Measurements from ENCODE around the gene DPYD. TPM values are rescaled to one million over a fixed set of nuclear protein-coding genes. Genes with fewer than 3 reads are reported as not detected.

DPYD gene
- polyA plus RNA-seq, 1 of the 3 experiments (the other 2 are of a cell fraction) = 23.0 TPM

DNA sequence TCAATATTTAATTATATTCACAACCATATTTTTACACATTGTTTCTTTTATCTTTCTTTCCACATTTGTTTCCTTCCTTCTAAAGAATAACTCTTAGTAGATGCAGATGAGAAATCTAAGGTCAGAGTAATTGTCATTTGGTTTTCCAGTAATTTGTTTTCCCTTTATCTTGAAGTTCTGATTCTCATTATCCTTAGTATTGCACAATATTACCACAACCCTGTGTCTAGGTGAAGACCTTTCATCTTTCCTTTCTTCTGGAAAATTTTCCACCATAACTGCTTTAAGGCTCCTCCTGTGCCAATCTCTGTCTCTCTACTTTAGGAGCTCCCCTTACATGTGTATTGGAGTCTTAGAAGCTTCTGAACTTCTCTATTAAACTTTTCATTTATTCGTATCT, 209.0 kb downstream of the DPYD start:
- Histone ChIP-seq H3K4me1 (ENCODE audit: control insufficient read depth in 1 of 2, insufficient read depth in 2 of 2, low read depth in 1 of 2, low read length in 1 of 2) (no peaks in the 10 kb centered on the region), H3K9ac (no peak overlapping the region), H3K9me3 (no peaks in the 10 kb centered on the region; the same call in 1 of the 2 replicates), H3K27ac (ENCODE audit: low read depth in 2 of 2, low read length in 1 of 2) (no peak overlapping the region), H3K9me2 (no peaks in the 10 kb centered on the region), H3K4me2 (no peak overlapping the region), H3F3A (replicated peaks; ENCODE audit: insufficient read depth) (peaks cover 13% of the 10 kb centered on the region), H3K4me3 (ENCODE audit: low read depth in 2 of 2, low read length in 1 of 2) (no peak overlapping the region), H3K79me2 (ENCODE audit: insufficient read depth) (peaks cover 4% of the 10 kb centered on the region; the same call in 1 of the 2 replicates), H3K36me3 (replicated peaks in 1 of 2; ENCODE audit: control insufficient read depth in 1 of 2, insufficient read depth in 2 of 2, low read length in 1 of 2) (peaks cover 0 to 66% of the 10 kb centered on the region in 2 experiments), H3K27me3 (ENCODE audit: insufficient read depth) (no peaks in the 10 kb centered on the region), H4K20me1 (ENCODE audit: insufficient read depth) (no peaks in the 10 kb centered on the region), H2AFZ (ENCODE audit: low read depth) (no peak overlapping the region)
- DNase-seq = no peak
- 95% methylated on average over 1 of the region's 1 CpG for WGBS (ENCODE audit: low lambda C conversion rate)
- ChIA-PET POLR2A (no interaction called here), CTCF (no interaction called here)
- TF ChIP-seq RFX5 (IDR thresholded peaks at IDR 0.05; ENCODE audit: low read length) (no peak), GATA2 (CRISPR knock-in tag; IDR thresholded peaks at IDR 0.05) (no peak), RAD21 (IDR thresholded peaks at IDR 0.05; ENCODE audit: low read length) (no peak), SIN3A (IDR thresholded peaks at IDR 0.05; ENCODE audit: borderline replicate concordance, low read depth, low read length) (no peak), RCOR1 (IDR thresholded peaks at IDR 0.05; ENCODE audit: low read length) (no peak), YY1 (IDR thresholded peaks at IDR 0.05; ENCODE audit: low read depth) (no peak), NFIC (IDR thresholded peaks at IDR 0.05; ENCODE audit: borderline replicate concordance) (no peak)
- TF ChIP-seq, protein P1, sequence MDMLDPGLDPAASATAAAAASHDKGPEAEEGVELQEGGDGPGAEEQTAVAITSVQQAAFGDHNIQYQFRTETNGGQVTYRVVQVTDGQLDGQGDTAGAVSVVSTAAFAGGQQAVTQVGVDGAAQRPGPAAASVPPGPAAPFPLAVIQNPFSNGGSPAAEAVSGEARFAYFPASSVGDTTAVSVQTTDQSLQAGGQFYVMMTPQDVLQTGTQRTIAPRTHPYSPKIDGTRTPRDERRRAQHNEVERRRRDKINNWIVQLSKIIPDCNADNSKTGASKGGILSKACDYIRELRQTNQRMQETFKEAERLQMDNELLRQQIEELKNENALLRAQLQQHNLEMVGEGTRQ (IDR thresholded peaks at IDR 0.05; ENCODE audit: borderline replicate concordance, low read depth, low read length) = no peak

DNA sequence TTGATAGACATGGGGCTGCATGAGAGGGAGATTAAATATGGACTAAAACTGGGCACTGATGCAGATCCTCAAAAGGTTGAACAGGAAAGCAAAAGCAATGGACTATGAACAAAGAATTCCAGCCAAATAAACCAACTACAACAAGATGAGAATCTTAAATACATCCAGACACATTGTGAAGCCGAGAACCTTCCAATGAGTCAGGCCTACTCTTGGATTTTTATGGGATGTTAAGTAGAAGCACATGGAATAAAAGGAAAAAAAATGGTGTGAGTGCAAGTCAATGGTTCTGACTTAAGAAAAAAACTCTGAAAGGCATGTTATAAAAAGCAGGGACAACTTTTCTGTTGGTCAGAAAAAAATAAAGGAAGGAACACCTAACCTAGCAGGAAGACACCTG, 227.2 kb downstream of the DPYD start:
- Histone ChIP-seq H3K4me1 (ENCODE audit: control insufficient read depth in 1 of 2, insufficient read depth in 2 of 2, low read depth in 1 of 2, low read length in 1 of 2) (peaks cover 0 to 2% of the 10 kb centered on the region in 2 experiments; a peak in 1 of 4 replicates), H3K27ac (ENCODE audit: low read depth in 2 of 2, low read length in 1 of 2) (no peak overlapping the region), H3K9ac (no peak overlapping the region), H3K9me2 (peaks cover 4% of the 10 kb centered on the region; the same call in 1 of the 2 replicates), H3K4me3 (ENCODE audit: low read depth in 2 of 2, low read length in 1 of 2) (no peak overlapping the region), H3F3A (replicated peaks; ENCODE audit: insufficient read depth) (peaks cover 11% of the 10 kb centered on the region), H3K9me3 (no peaks in the 10 kb centered on the region), H3K27me3 (ENCODE audit: insufficient read depth) (no peaks in the 10 kb centered on the region), H2AFZ (ENCODE audit: low read depth) (no peak overlapping the region), H3K79me2 (ENCODE audit: insufficient read depth) (no peaks in the 10 kb centered on the region), H3K36me3 (replicated peaks in 1 of 2; ENCODE audit: control insufficient read depth in 1 of 2, insufficient read depth in 2 of 2, low read length in 1 of 2) (peaks cover 2 to 63% of the 10 kb centered on the region in 2 experiments), H4K20me1 (ENCODE audit: insufficient read depth) (no peaks in the 10 kb centered on the region), H3K4me2 (no peak overlapping the region)
- ChIA-PET CTCF (no interaction called here), POLR2A (no interaction called here)
- DNase-seq = no peak
- 88% methylated on average over 1 of the region's 1 CpG for WGBS (ENCODE audit: low lambda C conversion rate)
- TF ChIP-seq TAF1 (IDR thresholded peaks at IDR 0.05; ENCODE audit: borderline replicate concordance, low read depth, low read length) (no peak), ELF1 (IDR thresholded peaks at IDR 0.05) (no peak), CHD2 (IDR thresholded peaks at IDR 0.05; ENCODE audit: low read length, partially characterized antibody) (no peak), JUND (IDR thresholded peaks at IDR 0.05) (no peak), NRF1 (IDR thresholded peaks at IDR 0.05; ENCODE audit: low read depth, low read length) (no peak), SMC3 (IDR thresholded peaks at IDR 0.05; ENCODE audit: low read depth, low read length) (no peak), GABPA (IDR thresholded peaks at IDR 0.05; ENCODE audit: low read depth) (no peak), NFIC (IDR thresholded peaks at IDR 0.05; ENCODE audit: borderline replicate concordance) (no peak), RCOR1 (IDR thresholded peaks at IDR 0.05; ENCODE audit: low read length) (no peak), RFX5 (IDR thresholded peaks at IDR 0.05; ENCODE audit: low read length) (no peak), EP300 (IDR thresholded peaks at IDR 0.05; ENCODE audit: borderline replicate concordance in 1 of 2, low read depth in 1 of 2, low read length in 1 of 2) (no peak), TEAD4 (IDR thresholded peaks at IDR 0.05; ENCODE audit: borderline replicate concordance, insufficient read depth) (no peak)
- TF ChIP-seq, protein P1 (IDR thresholded peaks at IDR 0.05; ENCODE audit: borderline replicate concordance, low read depth, low read length) = no peak
- TF ChIP-seq, protein P2, sequence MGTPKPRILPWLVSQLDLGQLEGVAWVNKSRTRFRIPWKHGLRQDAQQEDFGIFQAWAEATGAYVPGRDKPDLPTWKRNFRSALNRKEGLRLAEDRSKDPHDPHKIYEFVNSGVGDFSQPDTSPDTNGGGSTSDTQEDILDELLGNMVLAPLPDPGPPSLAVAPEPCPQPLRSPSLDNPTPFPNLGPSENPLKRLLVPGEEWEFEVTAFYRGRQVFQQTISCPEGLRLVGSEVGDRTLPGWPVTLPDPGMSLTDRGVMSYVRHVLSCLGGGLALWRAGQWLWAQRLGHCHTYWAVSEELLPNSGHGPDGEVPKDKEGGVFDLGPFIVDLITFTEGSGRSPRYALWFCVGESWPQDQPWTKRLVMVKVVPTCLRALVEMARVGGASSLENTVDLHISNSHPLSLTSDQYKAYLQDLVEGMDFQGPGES (IDR thresholded peaks at IDR 0.05; ENCODE audit: low read depth, low read length) = no peak
- TF ChIP-seq, protein P3, sequence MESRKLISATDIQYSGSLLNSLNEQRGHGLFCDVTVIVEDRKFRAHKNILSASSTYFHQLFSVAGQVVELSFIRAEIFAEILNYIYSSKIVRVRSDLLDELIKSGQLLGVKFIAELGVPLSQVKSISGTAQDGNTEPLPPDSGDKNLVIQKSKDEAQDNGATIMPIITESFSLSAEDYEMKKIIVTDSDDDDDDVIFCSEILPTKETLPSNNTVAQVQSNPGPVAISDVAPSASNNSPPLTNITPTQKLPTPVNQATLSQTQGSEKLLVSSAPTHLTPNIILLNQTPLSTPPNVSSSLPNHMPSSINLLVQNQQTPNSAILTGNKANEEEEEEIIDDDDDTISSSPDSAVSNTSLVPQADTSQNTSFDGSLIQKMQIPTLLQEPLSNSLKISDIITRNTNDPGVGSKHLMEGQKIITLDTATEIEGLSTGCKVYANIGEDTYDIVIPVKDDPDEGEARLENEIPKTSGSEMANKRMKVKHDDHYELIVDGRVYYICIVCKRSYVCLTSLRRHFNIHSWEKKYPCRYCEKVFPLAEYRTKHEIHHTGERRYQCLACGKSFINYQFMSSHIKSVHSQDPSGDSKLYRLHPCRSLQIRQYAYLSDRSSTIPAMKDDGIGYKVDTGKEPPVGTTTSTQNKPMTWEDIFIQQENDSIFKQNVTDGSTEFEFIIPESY (IDR thresholded peaks at IDR 0.05; ENCODE audit: borderline replicate concordance, low read depth) = no peak
- TF ChIP-seq, protein P4, sequence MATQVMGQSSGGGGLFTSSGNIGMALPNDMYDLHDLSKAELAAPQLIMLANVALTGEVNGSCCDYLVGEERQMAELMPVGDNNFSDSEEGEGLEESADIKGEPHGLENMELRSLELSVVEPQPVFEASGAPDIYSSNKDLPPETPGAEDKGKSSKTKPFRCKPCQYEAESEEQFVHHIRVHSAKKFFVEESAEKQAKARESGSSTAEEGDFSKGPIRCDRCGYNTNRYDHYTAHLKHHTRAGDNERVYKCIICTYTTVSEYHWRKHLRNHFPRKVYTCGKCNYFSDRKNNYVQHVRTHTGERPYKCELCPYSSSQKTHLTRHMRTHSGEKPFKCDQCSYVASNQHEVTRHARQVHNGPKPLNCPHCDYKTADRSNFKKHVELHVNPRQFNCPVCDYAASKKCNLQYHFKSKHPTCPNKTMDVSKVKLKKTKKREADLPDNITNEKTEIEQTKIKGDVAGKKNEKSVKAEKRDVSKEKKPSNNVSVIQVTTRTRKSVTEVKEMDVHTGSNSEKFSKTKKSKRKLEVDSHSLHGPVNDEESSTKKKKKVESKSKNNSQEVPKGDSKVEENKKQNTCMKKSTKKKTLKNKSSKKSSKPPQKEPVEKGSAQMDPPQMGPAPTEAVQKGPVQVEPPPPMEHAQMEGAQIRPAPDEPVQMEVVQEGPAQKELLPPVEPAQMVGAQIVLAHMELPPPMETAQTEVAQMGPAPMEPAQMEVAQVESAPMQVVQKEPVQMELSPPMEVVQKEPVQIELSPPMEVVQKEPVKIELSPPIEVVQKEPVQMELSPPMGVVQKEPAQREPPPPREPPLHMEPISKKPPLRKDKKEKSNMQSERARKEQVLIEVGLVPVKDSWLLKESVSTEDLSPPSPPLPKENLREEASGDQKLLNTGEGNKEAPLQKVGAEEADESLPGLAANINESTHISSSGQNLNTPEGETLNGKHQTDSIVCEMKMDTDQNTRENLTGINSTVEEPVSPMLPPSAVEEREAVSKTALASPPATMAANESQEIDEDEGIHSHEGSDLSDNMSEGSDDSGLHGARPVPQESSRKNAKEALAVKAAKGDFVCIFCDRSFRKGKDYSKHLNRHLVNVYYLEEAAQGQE (IDR thresholded peaks at IDR 0.05; ENCODE audit: low read depth, low read length) = no peak
